ENCODE data around the gene NCBP1.
A peak's percentile ranks its signal among the peaks of the same experiment; 100 is the strongest.
"Not testable (repeated sequence)": the region's sequence is repeated elsewhere in the genome, so short reads cannot be mapped to it uniquely, and the experiment has no call there.

The NCBP1 gene, protein sequence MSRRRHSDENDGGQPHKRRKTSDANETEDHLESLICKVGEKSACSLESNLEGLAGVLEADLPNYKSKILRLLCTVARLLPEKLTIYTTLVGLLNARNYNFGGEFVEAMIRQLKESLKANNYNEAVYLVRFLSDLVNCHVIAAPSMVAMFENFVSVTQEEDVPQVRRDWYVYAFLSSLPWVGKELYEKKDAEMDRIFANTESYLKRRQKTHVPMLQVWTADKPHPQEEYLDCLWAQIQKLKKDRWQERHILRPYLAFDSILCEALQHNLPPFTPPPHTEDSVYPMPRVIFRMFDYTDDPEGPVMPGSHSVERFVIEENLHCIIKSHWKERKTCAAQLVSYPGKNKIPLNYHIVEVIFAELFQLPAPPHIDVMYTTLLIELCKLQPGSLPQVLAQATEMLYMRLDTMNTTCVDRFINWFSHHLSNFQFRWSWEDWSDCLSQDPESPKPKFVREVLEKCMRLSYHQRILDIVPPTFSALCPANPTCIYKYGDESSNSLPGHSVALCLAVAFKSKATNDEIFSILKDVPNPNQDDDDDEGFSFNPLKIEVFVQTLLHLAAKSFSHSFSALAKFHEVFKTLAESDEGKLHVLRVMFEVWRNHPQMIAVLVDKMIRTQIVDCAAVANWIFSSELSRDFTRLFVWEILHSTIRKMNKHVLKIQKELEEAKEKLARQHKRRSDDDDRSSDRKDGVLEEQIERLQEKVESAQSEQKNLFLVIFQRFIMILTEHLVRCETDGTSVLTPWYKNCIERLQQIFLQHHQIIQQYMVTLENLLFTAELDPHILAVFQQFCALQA

DNA sequence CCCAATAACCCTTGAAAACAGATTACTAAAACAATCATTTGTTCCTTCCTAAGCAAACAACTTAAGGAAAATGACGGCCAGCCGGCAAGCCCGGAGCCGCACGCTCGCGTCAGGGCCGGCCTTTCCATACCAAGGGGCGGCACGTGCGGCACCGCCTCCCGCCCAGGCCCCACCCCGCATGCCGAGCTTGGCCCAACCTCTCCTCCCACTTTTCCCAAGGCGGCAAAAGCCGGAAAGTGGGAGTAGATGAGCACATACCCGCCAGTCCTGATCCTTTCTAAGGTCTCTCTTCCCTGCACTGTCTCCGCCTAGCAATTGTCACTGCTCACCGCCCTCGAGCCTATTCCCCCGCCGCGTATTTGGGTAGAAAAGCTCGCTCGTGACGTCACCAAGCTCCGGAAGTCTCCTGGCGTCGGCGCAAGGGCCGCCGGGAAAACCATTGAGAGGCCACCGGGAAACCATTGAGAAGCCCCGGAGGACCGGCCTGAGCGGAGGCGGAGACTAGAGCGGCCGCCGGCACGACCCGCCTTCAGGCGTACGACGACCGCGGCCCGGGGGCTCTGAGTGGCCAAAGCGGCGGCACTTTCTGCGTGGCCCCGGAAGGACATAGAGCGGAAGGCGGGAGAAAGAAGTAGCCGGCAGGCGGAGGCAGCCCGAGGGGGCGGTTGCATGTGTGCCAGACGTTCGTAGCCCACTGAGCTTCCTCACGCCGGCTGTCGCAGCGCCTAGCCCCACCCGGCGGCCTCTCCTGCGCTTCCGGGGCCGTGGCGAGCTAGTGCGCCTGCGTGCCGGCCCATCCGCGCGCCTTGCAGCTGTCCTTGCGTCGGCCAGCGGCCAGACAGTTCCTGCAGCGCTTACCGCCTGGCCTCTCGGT, at the start of gene NCBP1, which contains the start of gene TSTD2:
Gene NCBP1, plus strand, starts transcription at position 837 of the 874 bp plus-strand sequence. CDS start 61 bp downstream, outside the sequence.
Gene TSTD2, minus strand, starts transcription at position 384 of the 874 bp plus-strand sequence. CDS start 5,806 bp downstream, outside the sequence.
- no peaks in the 10 kb centered on the region for H3K27me3 ChIP-seq (ENCODE audit: insufficient read depth, insufficient read length)
- H3K36me3 ChIP-seq (ENCODE audit: insufficient read depth, insufficient read length, low read length), result peaks cover 28% of the 10 kb centered on the region
- H3K9me3 ChIP-seq (ENCODE audit: insufficient read depth, low read length), result no peaks in the 10 kb centered on the region
- peak; percentile 96 for DNase-seq (ENCODE audit: low read depth, low spot score)
- H3K9ac ChIP-seq (ENCODE audit: insufficient read length, low read depth), result peak within 1 kb of the TSS; percentile 99
- H3K4me1 ChIP-seq (ENCODE audit: insufficient read depth, insufficient read length), result no peaks in the 10 kb centered on the region
- TF ChIP-seq SUZ12 (IDR thresholded peaks at IDR 0.05; ENCODE audit: extremely low read depth, insufficient read depth, insufficient read length) (no peak), YY1 (IDR thresholded peaks at IDR 0.05; ENCODE audit: insufficient read depth, insufficient read length) (no peak), ZNF274 (IDR thresholded peaks at IDR 0.05; ENCODE audit: low read depth, low read length) (no peak)
- peak within 1 kb of the TSS; percentile 99 for H3K4me3 ChIP-seq (ENCODE audit: insufficient read length, low read depth)

- H3K9ac ChIP-seq (ENCODE audit: insufficient read length, low read depth); H3K4me3 ChIP-seq (ENCODE audit: insufficient read length, low read depth); H3K36me3 ChIP-seq (ENCODE audit: insufficient read depth, insufficient read length, low read length); H3K27me3 ChIP-seq (ENCODE audit: insufficient read depth, insufficient read length); DNase-seq (ENCODE audit: low read depth, low spot score); H3K4me1 ChIP-seq (ENCODE audit: insufficient read depth, insufficient read length): not testable (repeated sequence)
- H3K9me3 ChIP-seq (ENCODE audit: insufficient read depth, low read length), result peaks cover 17% of the 10 kb centered on the region
Observed at GRCh38 chr9:97584778-97585177, 48.8 kb upstream of the NCBP1 start.

GRCh38 chr9:97586909-97587308, 46.7 kb upstream of the NCBP1 start:
- not testable (repeated sequence) for H3K36me3 ChIP-seq (ENCODE audit: insufficient read depth, insufficient read length, low read length); H3K9ac ChIP-seq (ENCODE audit: insufficient read length, low read depth); H3K4me1 ChIP-seq (ENCODE audit: insufficient read depth, insufficient read length); H3K27me3 ChIP-seq (ENCODE audit: insufficient read depth, insufficient read length); DNase-seq (ENCODE audit: low read depth, low spot score)
- Histone ChIP-seq H3K9me3 (ENCODE audit: insufficient read depth, low read length) (peaks cover 17% of the 10 kb centered on the region), H3K4me3 (ENCODE audit: insufficient read length, low read depth) (peak overlapping the region; percentile 24)

- TF ChIP-seq YY1 (IDR thresholded peaks at IDR 0.05; ENCODE audit: insufficient read depth, insufficient read length) (no peak), ZNF274 (IDR thresholded peaks at IDR 0.05; ENCODE audit: low read depth, low read length) (no peak)
- H3K4me3 ChIP-seq (ENCODE audit: insufficient read length, low read depth), result no peak overlapping the region
- H3K9ac ChIP-seq (ENCODE audit: insufficient read length, low read depth), result no peak overlapping the region
- no peak for DNase-seq (ENCODE audit: low read depth, low spot score)
- H3K4me1 ChIP-seq (ENCODE audit: insufficient read depth, insufficient read length), result no peaks in the 10 kb centered on the region
- H3K27me3 ChIP-seq (ENCODE audit: insufficient read depth, insufficient read length), result no peaks in the 10 kb centered on the region
- peaks cover 17% of the 10 kb centered on the region for H3K9me3 ChIP-seq (ENCODE audit: insufficient read depth, low read length)
- no peaks in the 10 kb centered on the region for H3K36me3 ChIP-seq (ENCODE audit: insufficient read depth, insufficient read length, low read length)
Observed at GRCh38 chr9:97591535-97591934, 42.1 kb upstream of the NCBP1 start.

- no peaks in the 10 kb centered on the region for H3K4me1 ChIP-seq (ENCODE audit: insufficient read depth, insufficient read length)
- TF ChIP-seq SUZ12 (IDR thresholded peaks at IDR 0.05; ENCODE audit: extremely low read depth, insufficient read depth, insufficient read length), result no peak
- TF ChIP-seq ZNF274 (IDR thresholded peaks at IDR 0.05; ENCODE audit: low read depth, low read length), result no peak
- no peak for TF ChIP-seq YY1 (IDR thresholded peaks at IDR 0.05; ENCODE audit: insufficient read depth, insufficient read length)
- H3K27me3 ChIP-seq (ENCODE audit: insufficient read depth, insufficient read length), result no peaks in the 10 kb centered on the region
- H3K9me3 ChIP-seq (ENCODE audit: insufficient read depth, low read length), result peaks cover 13% of the 10 kb centered on the region; the same call in 1 of the 2 replicates
- DNase-seq (ENCODE audit: low read depth, low spot score), result no peak
- no peaks in the 10 kb centered on the region for H3K36me3 ChIP-seq (ENCODE audit: insufficient read depth, insufficient read length, low read length)
- H3K9ac ChIP-seq (ENCODE audit: insufficient read length, low read depth), result no peak overlapping the region
- no peak overlapping the region for H3K4me3 ChIP-seq (ENCODE audit: insufficient read length, low read depth)
Observed at GRCh38 chr9:97592126-97592525, 41.5 kb upstream of the NCBP1 start.

GRCh38 chr9:97593960-97594359, 39.7 kb upstream of the NCBP1 start:
- no peak for DNase-seq (ENCODE audit: low read depth, low spot score)
- no peak overlapping the region for H3K4me3 ChIP-seq (ENCODE audit: insufficient read length, low read depth)
- H3K27me3 ChIP-seq (ENCODE audit: insufficient read depth, insufficient read length), result no peaks in the 10 kb centered on the region
- no peak overlapping the region for H3K9ac ChIP-seq (ENCODE audit: insufficient read length, low read depth)
- H3K9me3 ChIP-seq (ENCODE audit: insufficient read depth, low read length), result no peaks in the 10 kb centered on the region
- H3K4me1 ChIP-seq (ENCODE audit: insufficient read depth, insufficient read length), result peaks cover 2% of the 10 kb centered on the region
- no peaks in the 10 kb centered on the region for H3K36me3 ChIP-seq (ENCODE audit: insufficient read depth, insufficient read length, low read length)
- no peak for TF ChIP-seq SUZ12 (IDR thresholded peaks at IDR 0.05; ENCODE audit: extremely low read depth, insufficient read depth, insufficient read length)

DNA sequence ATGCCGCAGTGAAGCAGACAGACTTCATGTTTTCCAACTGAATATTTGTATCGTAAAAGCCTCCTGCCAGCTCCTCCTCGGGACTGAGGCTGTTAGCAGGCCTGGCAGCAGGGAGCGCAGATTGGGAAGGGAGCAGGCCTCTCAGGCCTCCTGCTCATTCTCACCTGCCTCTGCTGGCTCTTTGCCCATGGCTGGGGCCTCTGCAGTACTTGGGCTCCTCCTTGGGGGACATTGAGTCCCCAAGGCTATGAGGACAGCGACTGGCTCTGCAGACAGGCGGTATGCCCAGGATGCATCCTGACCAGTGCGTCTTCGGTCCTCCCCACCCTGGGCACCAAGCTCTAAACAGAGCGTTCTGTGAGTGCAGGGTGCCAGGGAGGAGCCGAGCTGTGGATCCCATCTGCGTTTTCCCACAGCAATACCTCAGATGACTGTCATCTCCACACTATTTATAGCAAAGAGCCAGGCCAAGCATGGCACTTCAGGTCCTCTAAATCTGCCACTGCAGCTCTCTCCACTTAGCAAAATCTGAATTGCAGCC, 39.2 kb upstream of the NCBP1 start:
- Histone ChIP-seq H3K4me3 (ENCODE audit: insufficient read length, low read depth) (no peak overlapping the region), H3K9ac (ENCODE audit: insufficient read length, low read depth) (no peak overlapping the region), H3K9me3 (ENCODE audit: insufficient read depth, low read length) (no peaks in the 10 kb centered on the region), H3K4me1 (ENCODE audit: insufficient read depth, insufficient read length) (peaks cover 2% of the 10 kb centered on the region), H3K27me3 (ENCODE audit: insufficient read depth, insufficient read length) (no peaks in the 10 kb centered on the region), H3K36me3 (ENCODE audit: insufficient read depth, insufficient read length, low read length) (peaks cover 3% of the 10 kb centered on the region)
- DNase-seq (ENCODE audit: low read depth, low spot score), result no peak
- TF ChIP-seq SUZ12 (IDR thresholded peaks at IDR 0.05; ENCODE audit: extremely low read depth, insufficient read depth, insufficient read length) (no peak), YY1 (IDR thresholded peaks at IDR 0.05; ENCODE audit: insufficient read depth, insufficient read length) (no peak)

Data from NT2/D1 (cell line).